Measurements from ENCODE around the gene TEX51.

The TEX51 gene

GRCh38 chr2:126889071-126889470, 9.6 kb upstream of the TEX51 start:
- Histone ChIP-seq H3K4me1 (ENCODE audit: low read depth, poor library complexity, severe bottlenecking) (no peaks in the 10 kb centered on the region), H3K36me3 (ENCODE audit: insufficient read depth) (no peaks in the 10 kb centered on the region), H3K27ac (no peak overlapping the region), H3K27me3 (ENCODE audit: insufficient read depth, low read depth) (no peaks in the 10 kb centered on the region), H4K20me1 (ENCODE audit: insufficient read depth) (no peaks in the 10 kb centered on the region), H3K79me2 (ENCODE audit: insufficient read depth, low read depth) (no peaks in the 10 kb centered on the region), H2AFZ (ENCODE audit: low read depth) (no peak overlapping the region), H3K4me3 (IDR thresholded peaks at IDR 0.05; ENCODE audit: insufficient read depth, low read depth, low read length) (no peak overlapping the region), H3K4me2 (no peak overlapping the region), H3K9ac (no peak overlapping the region)
- TF ChIP-seq CTCF (conservative IDR thresholded peaks at IDR 0.05; ENCODE audit: low read depth, low read length), result no peak

GRCh38 chr2:126889496-126890135, 9.1 kb upstream of the TEX51 start:
- H3K79me2 ChIP-seq (ENCODE audit: insufficient read depth, low read depth), result no peaks in the 10 kb centered on the region
- H3K9ac ChIP-seq, result no peak overlapping the region
- no peak overlapping the region for H3K4me2 ChIP-seq
- H2AFZ ChIP-seq (ENCODE audit: low read depth), result no peak overlapping the region
- no peak overlapping the region for H3K4me3 ChIP-seq (IDR thresholded peaks at IDR 0.05; ENCODE audit: insufficient read depth, low read depth, low read length)
- H4K20me1 ChIP-seq (ENCODE audit: insufficient read depth), result no peaks in the 10 kb centered on the region
- H3K27me3 ChIP-seq (ENCODE audit: insufficient read depth, low read depth), result no peaks in the 10 kb centered on the region
- H3K4me1 ChIP-seq (ENCODE audit: low read depth, poor library complexity, severe bottlenecking), result no peaks in the 10 kb centered on the region
- no peak overlapping the region for H3K27ac ChIP-seq
- H3K36me3 ChIP-seq (ENCODE audit: insufficient read depth), result no peaks in the 10 kb centered on the region
- TF ChIP-seq CTCF (conservative IDR thresholded peaks at IDR 0.05; ENCODE audit: low read depth, low read length), result no peak

- Histone ChIP-seq H3K79me2 (ENCODE audit: insufficient read depth, low read depth) (no peaks in the 10 kb centered on the region), H3K36me3 (ENCODE audit: insufficient read depth) (no peaks in the 10 kb centered on the region), H2AFZ (ENCODE audit: low read depth) (no peak overlapping the region), H3K27ac (no peak overlapping the region), H3K4me2 (no peak overlapping the region), H3K4me3 (IDR thresholded peaks at IDR 0.05; ENCODE audit: insufficient read depth, low read depth, low read length) (no peak overlapping the region), H3K4me1 (ENCODE audit: low read depth, poor library complexity, severe bottlenecking) (no peaks in the 10 kb centered on the region), H3K9ac (no peak overlapping the region), H4K20me1 (ENCODE audit: insufficient read depth) (no peaks in the 10 kb centered on the region), H3K27me3 (ENCODE audit: insufficient read depth, low read depth) (no peaks in the 10 kb centered on the region)
- no peak for TF ChIP-seq CTCF (conservative IDR thresholded peaks at IDR 0.05; ENCODE audit: low read depth, low read length)
These were observed 8.6 kb upstream of the TEX51 start for GRCh38 chr2:126890136-126890510.

DNA sequence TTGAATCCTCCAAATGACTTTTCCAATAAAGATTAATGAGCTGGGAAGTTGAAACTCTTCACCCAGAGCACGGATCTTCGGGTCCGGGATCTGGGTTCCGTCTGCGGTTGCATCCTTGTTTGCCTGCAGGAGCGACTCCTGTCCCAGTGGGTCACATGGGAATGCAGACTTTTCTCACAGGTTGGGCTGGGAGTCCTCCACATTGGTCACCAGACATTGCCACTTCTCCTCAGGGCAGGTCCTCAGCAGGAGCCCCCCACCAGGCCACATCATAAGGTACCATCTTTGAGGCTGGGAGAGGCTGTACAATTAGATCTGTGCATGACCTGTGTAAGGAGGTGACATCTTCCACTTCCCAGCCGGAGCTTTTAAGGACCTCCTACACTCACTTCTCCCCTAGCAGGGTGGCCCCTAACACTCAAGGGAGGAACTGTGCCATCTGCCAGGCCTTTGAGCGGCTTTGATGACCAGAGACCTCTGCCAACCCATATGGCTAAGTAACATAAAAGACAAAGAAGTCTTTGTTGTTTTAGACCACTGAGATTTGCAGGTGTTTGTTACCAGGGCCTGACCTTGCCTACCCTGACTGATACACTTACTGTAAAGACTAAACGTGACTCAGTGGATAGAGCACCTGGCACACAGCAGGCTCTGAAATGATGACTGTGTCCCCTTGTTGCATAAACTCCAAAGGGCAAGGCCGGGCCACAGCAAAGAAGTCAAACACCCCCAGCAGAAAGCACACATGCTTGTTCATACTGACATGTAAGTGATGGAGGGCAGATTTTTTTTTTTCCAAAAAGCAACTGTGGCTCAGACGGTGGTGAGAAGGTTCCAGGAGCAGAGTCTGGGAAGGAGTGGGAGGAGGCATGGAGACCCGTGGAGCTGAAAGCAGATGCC, 7.9 kb upstream of the TEX51 start:
- no peak overlapping the region for H3K27ac ChIP-seq
- no peaks in the 10 kb centered on the region for H3K27me3 ChIP-seq (ENCODE audit: insufficient read depth, low read depth)
- H4K20me1 ChIP-seq (ENCODE audit: insufficient read depth), result no peaks in the 10 kb centered on the region
- H3K4me1 ChIP-seq (ENCODE audit: low read depth, poor library complexity, severe bottlenecking), result no peaks in the 10 kb centered on the region
- H3K4me2 ChIP-seq, result no peak overlapping the region
- H3K79me2 ChIP-seq (ENCODE audit: insufficient read depth, low read depth), result no peaks in the 10 kb centered on the region
- no peak overlapping the region for H3K4me3 ChIP-seq (IDR thresholded peaks at IDR 0.05; ENCODE audit: insufficient read depth, low read depth, low read length)
- H3K36me3 ChIP-seq (ENCODE audit: insufficient read depth), result no peaks in the 10 kb centered on the region
- no peak overlapping the region for H2AFZ ChIP-seq (ENCODE audit: low read depth)
- TF ChIP-seq CTCF (conservative IDR thresholded peaks at IDR 0.05; ENCODE audit: low read depth, low read length), result no peak
- H3K9ac ChIP-seq, result no peak overlapping the region
